OCI-LY3 (cell line): ENCODE results near the gene COG8.

ENCODE experiments used
- EZH2phosphoT487 ChIP-seq: fragments of 200-600 bp; shearing (Covaris generic); IDR thresholded peaks from 2 replicates; pipeline ENCODE4 v1.6.1; 2018; ENCODE audit warnings: antibody characterized with exemption, mixed run types, low read depth
- TF ChIP-seq, protein P1 (sequence below): fragments of 200-600, 300-600 bp; sonication (generic); IDR thresholded peaks from 2 replicates; pipeline ENCODE4 v1.5.1; 2014; ENCODE audit warnings: antibody characterized with exemption, low read length, low read depth

- TF ChIP-seq, protein P1, sequence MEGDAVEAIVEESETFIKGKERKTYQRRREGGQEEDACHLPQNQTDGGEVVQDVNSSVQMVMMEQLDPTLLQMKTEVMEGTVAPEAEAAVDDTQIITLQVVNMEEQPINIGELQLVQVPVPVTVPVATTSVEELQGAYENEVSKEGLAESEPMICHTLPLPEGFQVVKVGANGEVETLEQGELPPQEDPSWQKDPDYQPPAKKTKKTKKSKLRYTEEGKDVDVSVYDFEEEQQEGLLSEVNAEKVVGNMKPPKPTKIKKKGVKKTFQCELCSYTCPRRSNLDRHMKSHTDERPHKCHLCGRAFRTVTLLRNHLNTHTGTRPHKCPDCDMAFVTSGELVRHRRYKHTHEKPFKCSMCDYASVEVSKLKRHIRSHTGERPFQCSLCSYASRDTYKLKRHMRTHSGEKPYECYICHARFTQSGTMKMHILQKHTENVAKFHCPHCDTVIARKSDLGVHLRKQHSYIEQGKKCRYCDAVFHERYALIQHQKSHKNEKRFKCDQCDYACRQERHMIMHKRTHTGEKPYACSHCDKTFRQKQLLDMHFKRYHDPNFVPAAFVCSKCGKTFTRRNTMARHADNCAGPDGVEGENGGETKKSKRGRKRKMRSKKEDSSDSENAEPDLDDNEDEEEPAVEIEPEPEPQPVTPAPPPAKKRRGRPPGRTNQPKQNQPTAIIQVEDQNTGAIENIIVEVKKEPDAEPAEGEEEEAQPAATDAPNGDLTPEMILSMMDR = no peak
- no peak for TF ChIP-seq EZH2phosphoT487
These were observed 39.4 kb upstream of the COG8 start for GRCh38 chr16:69378760-69379159.
